GM23248 (cell line): ENCODE measurements around the gene HADHB.

ENCODE experiments used
- EZH2 ChIP-seq: fragments of 200-600 bp; sonication (generic); IDR thresholded peaks from 2 replicates; pipeline ENCODE4 v1.6.1; 2018; ENCODE audit warnings: antibody characterized with exemption, mild to moderate bottlenecking; ENCODE audit not compliant: insufficient read depth, poor library complexity, severe bottlenecking
- EZH2phosphoT487 ChIP-seq: fragments of 200-600 bp; sonication (generic); IDR thresholded peaks from 2 replicates; pipeline ENCODE4 v1.6.1; 2018; ENCODE audit warnings: antibody characterized with exemption, moderate library complexity, mild to moderate bottlenecking, low read depth; ENCODE audit not compliant: insufficient read depth

- no peak for TF ChIP-seq EZH2
- no peak for TF ChIP-seq EZH2phosphoT487
Observed at GRCh38 chr2:26325851-26326250, 81.1 kb downstream of the HADHB start.
